Anterior cingulate cortex (tissue), 58 donors: ENCODE measurements around the gene LRMDA.
"Not testable (repeated sequence)": the region's sequence is repeated elsewhere in the genome, so short reads cannot be mapped to it uniquely, and the experiment has no call there.

Experiments
- DNase-seq, 58 donors: peaks; one replicate each; lab custom pipeline; 2025; lab: John Stamatoyannopoulos, UW

The LRMDA gene

DNA sequence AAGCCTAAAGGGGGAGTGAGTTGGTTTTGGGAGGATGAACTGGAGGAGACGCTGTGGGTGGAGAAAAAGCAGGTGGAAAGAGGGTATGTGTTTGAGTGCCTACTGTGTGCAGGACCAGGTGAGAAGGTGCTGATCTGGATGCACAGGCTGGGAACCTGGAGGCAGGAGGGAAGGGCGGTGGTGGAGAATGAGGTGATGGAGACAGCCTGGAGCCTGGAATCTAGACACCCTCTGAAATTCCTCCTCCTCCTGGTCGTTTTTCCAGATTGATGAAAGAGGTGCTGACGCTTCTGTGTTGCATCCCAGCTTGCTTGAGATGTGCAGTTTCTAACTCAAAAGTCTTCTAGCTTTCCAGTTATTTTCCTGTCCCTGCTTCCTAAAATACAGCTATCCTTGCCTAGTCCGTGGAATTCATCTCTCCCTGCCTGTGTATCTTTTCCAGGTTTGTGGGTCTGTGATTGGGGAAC lies 67.5 kb downstream of the LRMDA start:
- no peak for DNase-seq

DNA sequence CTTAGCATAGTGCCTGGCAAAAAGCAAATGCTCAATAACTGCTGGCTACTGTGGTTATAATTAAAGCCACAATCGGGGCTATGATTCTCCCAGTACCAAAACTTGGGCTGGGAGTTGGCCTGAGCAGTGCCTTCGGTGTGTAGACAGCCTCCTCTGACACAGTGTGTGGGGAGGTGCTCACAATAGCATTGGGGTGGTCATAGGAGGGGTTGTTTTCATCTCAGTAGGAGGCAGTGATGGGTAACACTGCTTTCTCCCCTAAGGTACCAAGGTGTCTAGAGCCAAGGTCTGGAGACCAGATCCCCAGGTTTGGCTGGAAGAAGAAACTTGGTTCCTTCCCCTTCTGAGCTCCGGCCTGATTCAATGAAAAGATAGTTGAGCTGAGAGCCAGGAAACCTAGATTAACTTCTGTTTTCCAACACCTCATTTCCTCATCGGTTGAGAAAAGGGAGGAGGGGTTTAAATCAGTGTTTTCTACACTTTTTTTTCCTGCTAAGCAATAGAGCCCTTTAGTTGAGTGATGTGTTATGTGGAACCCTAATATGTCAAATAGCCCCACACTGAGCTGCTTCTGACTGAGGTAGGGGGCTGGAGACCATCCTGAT lies 68.2 kb downstream of the LRMDA start:
- no peak for DNase-seq

GRCh38 chr10:75502389-75502788 lies 71.0 kb downstream of the LRMDA start:
- DNase-seq, result no peak

DNA sequence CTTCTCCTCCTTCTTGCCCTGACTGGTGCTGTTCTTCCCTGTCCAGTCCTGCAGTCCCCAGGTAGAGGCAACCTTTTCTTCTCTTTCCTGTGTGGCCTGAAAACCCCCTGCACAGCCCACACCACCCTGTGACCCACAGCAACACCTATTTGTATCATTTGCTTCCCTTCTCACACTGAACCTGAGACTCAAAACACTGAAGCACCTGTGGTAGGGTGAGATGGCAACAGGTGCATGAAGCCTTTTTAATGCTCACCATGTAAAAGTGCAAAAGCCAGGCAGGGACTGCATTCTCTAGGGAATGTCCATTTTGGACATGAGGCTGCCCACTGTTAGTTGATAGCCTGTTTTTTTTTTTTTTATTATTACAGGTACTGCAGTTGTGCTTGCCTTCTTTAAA lies 71.4 kb downstream of the LRMDA start:
- no peak for DNase-seq

DNA sequence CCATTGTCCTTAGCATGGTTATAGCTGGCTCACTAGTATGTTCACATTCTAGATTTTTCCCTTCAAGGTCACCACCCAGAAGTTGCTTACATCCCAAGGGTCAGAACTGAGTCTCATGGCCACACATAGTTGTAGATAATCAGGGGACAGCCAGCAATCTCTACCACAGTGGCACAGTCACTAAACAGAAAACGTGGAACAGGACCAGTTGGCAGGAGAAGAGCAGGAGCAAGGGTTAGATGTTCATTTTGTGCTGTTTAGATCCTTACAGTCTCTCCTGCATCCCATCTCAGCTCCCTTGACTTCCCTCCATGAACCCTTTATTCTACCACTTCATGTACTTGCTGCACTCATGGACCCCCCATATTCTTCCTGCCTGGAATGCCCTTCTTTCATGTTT lies 73.9 kb downstream of the LRMDA start:
- DNase-seq, result no peak

GRCh38 chr10:75505840-75506506 lies 74.5 kb downstream of the LRMDA start:
- DNase-seq, result no peak

DNA sequence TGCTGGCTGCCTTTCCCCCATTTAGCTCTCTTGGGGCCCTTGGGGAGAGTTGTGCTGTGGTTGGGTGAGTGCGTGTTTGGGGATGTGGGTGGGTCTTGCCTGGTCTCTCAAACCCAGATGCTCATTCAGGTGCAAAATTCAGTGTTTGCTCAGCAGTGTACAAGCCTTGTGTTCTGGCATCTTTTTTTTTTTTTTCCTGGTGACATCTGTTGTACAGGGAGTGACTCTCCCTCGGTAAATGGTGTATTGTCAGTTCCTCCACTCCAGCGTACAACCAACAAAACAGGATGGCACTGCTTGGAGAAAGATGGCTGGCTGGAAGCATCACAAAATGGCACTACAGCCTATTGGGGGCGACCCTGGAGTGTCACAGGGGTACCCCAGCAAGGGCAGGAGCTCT lies 75.5 kb downstream of the LRMDA start:
- DNase-seq, result no peak

DNA sequence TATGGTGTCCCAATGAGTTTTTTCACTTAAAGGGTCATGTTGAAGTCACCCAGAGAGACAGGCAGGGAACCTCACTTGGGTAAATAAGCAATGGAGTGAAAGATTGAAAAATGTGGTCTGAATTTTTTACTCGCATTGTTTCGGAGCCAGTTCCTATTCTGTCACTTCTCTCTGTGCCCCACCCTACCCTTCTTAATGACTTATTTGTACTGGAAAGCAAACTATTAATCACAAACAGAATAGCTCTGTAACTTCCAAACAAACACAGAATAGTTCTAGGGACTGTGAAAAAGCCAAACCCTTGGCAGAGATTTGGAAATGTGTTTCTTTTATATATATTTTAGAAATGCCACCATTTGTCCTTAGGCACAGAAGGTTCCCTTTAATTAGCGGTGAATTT lies 76.0 kb downstream of the LRMDA start:
- DNase-seq, result no peak

- DNase-seq, result no peak
Measured at GRCh38 chr10:75508239-75508813, 76.9 kb downstream of the LRMDA start.

- no peak for DNase-seq
Measured at GRCh38 chr10:75508814-75509306, 77.4 kb downstream of the LRMDA start.

- DNase-seq, result no peak
Measured at GRCh38 chr10:75509706-75510105, 78.3 kb downstream of the LRMDA start.

- DNase-seq, result no peak
Measured at GRCh38 chr10:75511011-75511410, 79.6 kb downstream of the LRMDA start.

GRCh38 chr10:75512203-75512933 lies 80.9 kb downstream of the LRMDA start:
- no peak for DNase-seq

DNA sequence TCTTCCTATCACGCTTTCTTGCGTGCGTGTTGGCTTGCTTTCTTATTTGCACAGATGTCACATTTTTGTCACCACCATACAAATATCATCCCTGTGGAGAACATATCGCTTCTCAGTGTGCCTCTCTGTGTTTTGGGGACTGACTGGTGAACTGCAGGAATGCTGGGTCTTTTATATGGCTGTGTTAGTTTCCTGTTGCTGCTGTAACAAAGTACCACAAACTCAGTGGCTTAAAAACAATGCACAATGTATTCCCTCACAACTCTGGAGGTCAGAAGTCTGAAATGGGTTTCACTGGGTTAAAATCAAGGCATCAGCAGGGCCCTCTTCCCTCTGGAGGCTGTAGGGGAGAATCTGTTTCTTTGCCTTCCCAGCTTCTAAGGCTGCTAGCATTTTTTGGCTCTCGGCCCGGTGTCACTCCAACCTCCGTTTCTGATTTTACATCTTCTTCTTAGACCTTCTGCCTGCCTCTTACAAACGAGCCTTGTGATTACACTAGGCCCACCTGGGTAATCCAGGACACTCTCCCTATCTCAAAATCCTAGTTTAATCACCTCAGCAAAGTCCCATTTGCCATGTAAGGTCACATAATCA lies 82.0 kb downstream of the LRMDA start:
- no peak for DNase-seq

DNA sequence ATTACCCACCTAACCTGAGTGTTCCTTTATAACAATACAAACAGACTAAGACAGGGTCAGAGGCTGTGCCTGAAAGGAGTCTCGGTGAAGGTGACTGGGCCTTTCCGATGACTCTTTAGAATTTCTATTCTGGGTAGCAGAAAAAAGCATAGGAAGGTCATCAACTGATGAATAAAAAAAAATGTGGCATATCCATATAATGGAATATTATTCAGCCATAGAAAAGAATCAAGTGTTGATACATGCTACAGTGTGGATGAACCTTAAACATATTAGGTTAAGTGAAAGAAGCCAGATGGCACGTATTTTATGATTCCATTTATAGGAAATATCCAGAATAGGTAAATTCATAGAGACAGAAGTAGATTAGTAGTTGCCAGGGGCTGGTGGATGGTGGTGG lies 83.4 kb downstream of the LRMDA start:
- no peak for DNase-seq

DNA sequence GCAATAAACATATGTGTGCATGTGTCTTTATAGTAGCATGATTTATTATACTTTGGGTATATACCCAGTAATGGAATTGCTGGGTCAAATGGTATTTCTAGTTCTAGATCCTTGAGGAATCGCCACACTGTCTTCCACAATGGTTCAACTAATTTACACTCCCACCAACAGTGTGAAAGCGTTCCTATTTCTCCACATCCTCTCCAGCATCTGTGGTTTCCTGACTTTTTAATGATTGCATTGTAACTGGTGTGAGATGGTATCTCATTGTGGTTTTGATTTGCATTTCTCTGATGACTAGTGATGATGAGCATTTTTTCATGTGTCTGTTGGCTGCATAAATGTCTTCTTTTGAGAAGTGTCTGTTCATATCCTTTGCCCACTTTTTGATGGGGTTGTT lies 84.7 kb downstream of the LRMDA start:
- DNase-seq, result not testable (repeated sequence)

DNA sequence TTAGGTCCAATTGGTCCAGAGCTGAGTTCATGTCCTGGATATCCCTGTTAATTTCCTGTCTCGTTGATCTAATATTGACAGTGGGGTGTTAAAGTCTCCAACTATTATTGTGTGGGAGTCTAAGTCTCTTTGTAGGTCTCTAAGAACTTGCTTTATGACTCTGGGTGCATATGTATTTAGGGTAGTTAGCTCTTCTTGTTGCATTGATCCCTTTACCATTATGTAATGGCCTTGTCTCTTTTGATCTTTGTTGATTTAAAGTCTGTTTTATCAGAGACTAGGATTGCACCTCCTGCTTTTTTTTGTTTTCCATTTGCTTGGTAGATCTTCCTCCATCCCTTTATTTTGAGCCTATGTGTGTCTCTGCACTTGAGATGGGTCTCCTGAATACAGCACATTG lies 87.8 kb downstream of the LRMDA start:
- DNase-seq, result not testable (repeated sequence)

DNA sequence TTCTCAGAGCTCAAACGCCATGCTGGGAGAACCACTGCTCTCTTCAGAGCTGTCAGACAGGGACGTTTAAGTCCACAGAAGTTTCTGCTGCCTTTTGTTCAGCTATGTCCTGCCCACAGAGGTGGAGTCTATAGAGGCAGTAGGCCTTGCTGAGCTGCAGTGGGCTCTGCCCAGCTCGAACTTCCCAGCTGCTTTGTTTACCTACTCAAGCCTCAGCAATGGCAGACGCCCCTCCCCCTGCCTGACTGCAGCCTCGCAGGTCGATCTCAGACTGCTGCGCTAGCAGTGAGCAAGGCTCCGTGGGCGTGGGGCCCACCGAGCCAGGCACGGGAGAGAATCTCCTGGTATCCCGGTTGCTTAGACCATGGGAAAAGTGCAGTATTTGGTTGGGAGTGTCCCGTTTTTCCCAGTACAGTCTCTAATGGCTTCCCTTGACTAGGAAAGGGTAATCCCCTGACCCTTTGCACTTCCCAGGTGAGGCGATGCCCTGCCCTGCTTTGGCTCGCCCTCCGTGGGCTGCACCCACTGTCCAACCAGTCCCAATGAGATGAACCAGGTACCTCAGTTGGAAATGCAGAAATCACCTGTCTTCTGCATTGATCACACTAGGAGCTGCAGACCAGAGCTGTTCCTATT lies 89.9 kb downstream of the LRMDA start:
- DNase-seq, result not testable (repeated sequence)

DNA sequence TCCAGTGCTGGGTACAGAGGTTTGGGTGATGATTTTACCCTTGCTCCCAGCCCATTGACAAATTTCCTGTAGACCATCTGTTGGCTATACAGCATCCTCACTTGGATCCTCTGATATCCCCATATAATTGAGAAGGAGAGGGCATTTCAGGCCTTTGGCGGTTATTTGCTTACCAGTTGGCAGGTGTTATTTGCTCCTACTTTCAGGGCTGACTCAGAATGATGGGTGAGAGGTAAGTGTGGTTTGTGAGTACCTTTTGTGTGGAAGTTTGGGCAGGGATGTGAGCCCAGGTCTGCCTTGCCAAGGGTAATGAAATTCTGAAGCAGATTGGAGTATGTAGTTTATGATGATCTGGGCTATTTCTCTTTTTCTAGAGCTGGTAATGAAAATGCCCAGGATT lies 93.6 kb downstream of the LRMDA start:
- no peak for DNase-seq

DNA sequence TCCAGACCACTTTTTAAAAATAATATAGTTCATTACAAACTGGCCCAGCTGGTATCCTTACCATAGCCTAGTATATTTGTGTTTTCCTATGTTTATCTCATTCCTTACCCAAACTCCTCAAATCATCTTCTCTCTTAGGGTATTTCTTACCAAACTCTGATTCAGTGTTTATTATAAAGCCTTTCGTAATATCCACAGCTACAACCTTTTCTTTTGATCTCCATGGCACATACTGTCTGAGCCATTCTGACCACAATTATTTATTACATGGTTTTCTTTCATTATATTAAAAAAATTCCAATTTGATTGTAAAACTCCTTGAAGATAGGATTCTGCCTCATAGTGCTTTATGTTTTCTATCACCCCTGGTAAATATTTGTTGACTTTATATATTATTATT lies 94.2 kb downstream of the LRMDA start:
- DNase-seq, result no peak
